ENCODE results near the gene PDS5A. TPM values are rescaled to one million over a fixed set of nuclear protein-coding genes. Genes with fewer than 3 reads are reported as not detected.
A peak's percentile ranks its signal among the peaks of the same experiment; 100 is the strongest.
"Not testable (repeated sequence)": the region's sequence is repeated elsewhere in the genome, so short reads cannot be mapped to it uniquely, and the experiment has no call there.

Gene PDS5A
- total and polyA plus RNA-seq, 2 experiments from 2014 or later = 19.2 to 37.8 TPM

DNA sequence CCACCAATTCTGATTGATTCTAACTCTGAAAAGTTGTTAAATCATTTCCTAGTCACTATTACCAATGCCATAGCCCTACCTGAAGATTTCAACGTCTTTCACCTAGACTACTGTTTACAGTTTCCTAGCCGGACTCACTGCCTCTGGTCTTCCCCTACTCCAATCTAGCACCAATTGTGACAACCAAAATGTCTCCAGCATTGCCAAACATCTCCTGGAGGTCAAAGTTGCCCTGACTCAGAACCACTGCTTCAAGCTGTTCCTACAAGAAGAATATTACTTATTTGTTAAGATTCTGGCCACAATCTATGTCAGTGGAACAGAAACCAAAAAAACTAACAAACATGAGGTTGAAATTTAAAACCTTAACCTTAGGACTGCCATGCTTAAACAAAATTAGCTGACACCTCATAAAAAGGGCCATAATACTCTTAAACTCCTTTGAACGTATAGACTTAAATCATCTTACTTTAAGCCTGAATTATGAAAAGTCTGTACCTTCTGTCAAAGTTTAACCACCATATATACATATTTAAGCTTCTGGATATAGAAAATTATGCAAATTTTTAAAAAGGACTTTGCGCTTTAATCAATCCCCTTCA is 2.1 kb downstream of the PDS5A start:
- H3K36me3 ChIP-seq = no peaks in the 10 kb centered on the region
- TF ChIP-seq CTCF (IDR thresholded peaks at IDR 0.05; ENCODE audit: low read depth, low read length) = no peak
- no peak overlapping the region for H3K27ac ChIP-seq
- H3K9me3 ChIP-seq (ENCODE audit: low read depth) = no peaks in the 10 kb centered on the region
- peak overlapping the region; percentile 95 for H3K4me3 ChIP-seq
- peak in 1 of 2 donors; percentile 41 for DNase-seq (ENCODE audit: low read depth in 1 of 2, low spot score in 1 of 2)
- no peaks in the 10 kb centered on the region for H3K27me3 ChIP-seq
- H3K4me1 ChIP-seq (ENCODE audit: low read depth) = peaks cover 8% of the 10 kb centered on the region

DNA sequence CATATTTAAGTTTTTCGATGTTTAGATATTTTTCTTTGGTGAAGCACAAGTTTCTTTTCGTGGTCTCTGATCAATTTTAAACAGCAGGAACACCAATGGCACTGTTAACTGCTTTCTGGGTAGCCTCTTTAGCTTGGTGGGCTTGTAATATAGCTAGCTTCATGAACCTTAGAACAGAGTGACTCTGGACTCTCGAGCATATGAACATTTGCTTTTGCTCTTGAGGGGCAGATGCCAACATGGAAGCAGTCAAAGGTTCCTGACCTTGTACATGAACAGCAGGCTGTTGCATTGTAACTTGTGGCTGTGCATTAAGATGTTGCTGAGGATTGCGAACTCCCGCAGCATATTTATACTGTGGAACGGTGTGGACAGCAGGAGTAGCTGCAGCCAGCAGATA is 4.7 kb downstream of the PDS5A start:
- peak overlapping the region; percentile 11 for H3K27ac ChIP-seq
- H3K36me3 ChIP-seq; H3K27me3 ChIP-seq; H3K9me3 ChIP-seq (ENCODE audit: low read depth); H3K4me1 ChIP-seq (ENCODE audit: low read depth); H3K4me3 ChIP-seq; DNase-seq (ENCODE audit: low read depth in 1 of 2, low spot score in 1 of 2): not testable (repeated sequence)

DNA sequence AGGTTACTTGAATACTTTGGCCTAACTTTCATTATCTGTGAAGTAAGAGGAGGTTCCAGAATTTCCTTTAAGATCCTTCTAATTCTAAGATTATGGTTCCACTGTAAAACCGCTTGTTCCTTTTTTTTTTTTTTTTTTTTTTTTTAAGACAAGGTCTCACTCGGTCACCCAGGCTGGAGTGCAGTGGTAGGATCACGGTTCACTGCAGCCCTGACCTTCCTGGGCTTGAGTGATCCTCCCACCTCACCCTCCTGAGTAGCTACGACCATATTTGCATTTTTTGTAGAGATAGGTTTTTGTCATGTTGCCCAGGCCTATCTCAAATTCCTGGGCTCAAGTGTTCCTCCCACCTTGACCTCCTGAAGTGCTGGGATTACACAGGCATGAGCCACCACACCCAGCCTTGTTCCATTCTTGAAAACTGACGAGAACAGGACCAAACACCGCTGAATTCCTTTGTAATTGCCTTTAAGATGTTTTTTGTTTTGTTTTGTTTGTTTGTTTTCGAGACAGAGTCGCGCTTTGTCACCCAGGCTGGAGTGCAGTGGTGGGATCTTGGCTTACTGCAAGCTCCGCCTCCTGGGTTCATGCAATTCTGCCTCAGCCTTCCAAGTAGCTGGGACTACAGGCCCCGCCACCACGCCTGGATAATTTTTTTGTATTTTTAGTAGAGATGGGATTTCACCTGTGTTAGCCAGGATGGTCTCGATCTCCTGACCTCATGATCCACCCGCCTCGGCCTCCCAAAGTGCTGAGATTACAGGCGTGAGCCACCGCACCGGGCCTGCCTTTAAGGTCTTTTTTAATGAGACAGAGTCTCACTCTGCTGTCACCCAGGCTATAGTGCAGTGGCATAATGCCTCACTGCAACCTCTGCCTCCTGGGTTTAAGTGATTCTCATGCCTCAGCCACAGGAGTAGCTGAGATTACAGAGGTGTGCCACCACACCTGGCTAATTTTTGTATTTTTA is 6.8 kb downstream of the PDS5A start:
- peak overlapping the region; percentile 77 for H3K27ac ChIP-seq
- DNase-seq (ENCODE audit: low read depth in 1 of 2, low spot score in 1 of 2) = peak in 1 of 2 donors; percentile 45
- H3K36me3 ChIP-seq = no peaks in the 10 kb centered on the region
- peaks cover 4% of the 10 kb centered on the region for H3K4me1 ChIP-seq (ENCODE audit: low read depth)
- no peaks in the 10 kb centered on the region for H3K9me3 ChIP-seq (ENCODE audit: low read depth)
- no peak for TF ChIP-seq CTCF (IDR thresholded peaks at IDR 0.05; ENCODE audit: low read depth, low read length)
- no peaks in the 10 kb centered on the region for H3K27me3 ChIP-seq
- no peak overlapping the region for H3K4me3 ChIP-seq

- no peak for DNase-seq (ENCODE audit: low read depth in 1 of 2, low spot score in 1 of 2)
- H3K36me3 ChIP-seq = no peaks in the 10 kb centered on the region
These were observed 14.1 kb downstream of the PDS5A start for GRCh38 chr4:39963656-39964055.

GRCh38 chr4:39961311-39961877 is 16.3 kb downstream of the PDS5A start:
- no peak for DNase-seq (ENCODE audit: low read depth in 1 of 2, low spot score in 1 of 2)
- no peaks in the 10 kb centered on the region for H3K9me3 ChIP-seq (ENCODE audit: low read depth)
- no peaks in the 10 kb centered on the region for H3K4me1 ChIP-seq (ENCODE audit: low read depth)
- no peak for TF ChIP-seq CTCF (IDR thresholded peaks at IDR 0.05; ENCODE audit: low read depth, low read length)
- no peaks in the 10 kb centered on the region for H3K27me3 ChIP-seq
- H3K4me3 ChIP-seq = no peak overlapping the region
- no peak overlapping the region for H3K27ac ChIP-seq
- no peaks in the 10 kb centered on the region for H3K36me3 ChIP-seq

More at GRCh38 chr4:39963656-39964055, 14.1 kb downstream of the PDS5A start:
- no peak overlapping the region for H3K27ac ChIP-seq
- no peak overlapping the region for H3K4me3 ChIP-seq
- H3K4me1 ChIP-seq (ENCODE audit: low read depth) = no peaks in the 10 kb centered on the region
- no peaks in the 10 kb centered on the region for H3K27me3 ChIP-seq
- no peaks in the 10 kb centered on the region for H3K9me3 ChIP-seq (ENCODE audit: low read depth)
- no peak for TF ChIP-seq CTCF (IDR thresholded peaks at IDR 0.05; ENCODE audit: low read depth, low read length)
